Measurements from ENCODE around the gene SH3RF2. TPM values are rescaled to one million over a fixed set of nuclear protein-coding genes. Genes with fewer than 3 reads are reported as not detected.

Gene SH3RF2
- total and polyA plus RNA-seq, 4 donors, result 1.0 to 10.5 (median 4.9) TPM

GRCh38 chr5:146089287-146089686 lies 152.9 kb downstream of the SH3RF2 start:
- Histone ChIP-seq H3K4me1 (ENCODE audit: control insufficient read depth in 4 of 4, insufficient read depth in 4 of 4, low read length in 3 of 4) (no peaks in the 10 kb centered on the region), H3K9ac (ENCODE audit: low read depth in 1 of 2, low read length in 2 of 2) (no peak overlapping the region), H3K27me3 (ENCODE audit: control insufficient read depth in 4 of 4, insufficient read depth in 4 of 4, low read length in 3 of 4) (no peaks in the 10 kb centered on the region), H3K36me3 (ENCODE audit: control insufficient read depth in 4 of 4, insufficient read depth in 3 of 4, low read depth in 1 of 4, low read length in 3 of 4) (no peaks in the 10 kb centered on the region), H3K27ac (ENCODE audit: low read depth in 1 of 2, low read length in 2 of 2) (no peak overlapping the region), H3K9me3 (ENCODE audit: control insufficient read depth in 4 of 4, low read length in 3 of 4) (no peaks in the 10 kb centered on the region), H3K4me3 (ENCODE audit: low read depth in 1 of 3, low read length in 3 of 3) (no peak overlapping the region)
- TF ChIP-seq MAX (IDR thresholded peaks at IDR 0.05) (no peak), RAD21 (IDR thresholded peaks at IDR 0.05) (no peak), YY1 (IDR thresholded peaks at IDR 0.05) (no peak), JUND (IDR thresholded peaks at IDR 0.05) (no peak), SP1 (IDR thresholded peaks at IDR 0.05) (no peak), EGR1 (IDR thresholded peaks at IDR 0.05; ENCODE audit: low read depth in 2 of 2) (no peak), ATF3 (IDR thresholded peaks at IDR 0.05) (no peak), FOXA1 (IDR thresholded peaks at IDR 0.05) (no peak), TAF1 (conservative IDR thresholded peaks at IDR 0.05) (no peak), HNF4G (IDR thresholded peaks at IDR 0.05) (no peak), NR2F2 (IDR thresholded peaks at IDR 0.05) (no peak), GABPA (IDR thresholded peaks at IDR 0.05 in 1 of 2, conservative IDR thresholded peaks at IDR 0.05 in 1 of 2) (no peak), CTCF (IDR thresholded peaks at IDR 0.05; ENCODE audit: low read depth, low read length, missing input control) (no peak), ZBTB33 (IDR thresholded peaks at IDR 0.05) (no peak), HNF4A (conservative IDR thresholded peaks at IDR 0.05) (no peak), FOXA2 (IDR thresholded peaks at IDR 0.05) (no peak), RXRA (IDR thresholded peaks at IDR 0.05) (no peak), REST (IDR thresholded peaks at IDR 0.05) (no peak)
- no peak for DNase-seq (ENCODE audit: low spot score)

Data from liver (tissue), 9 donors.